DMS79 treated with DMSO at 0.1 percent for 48 hours (cell line): Measurements from ENCODE around the gene PCDHA9.

ENCODE experiments used
- DNase-seq: peaks from one replicate; lab custom pipeline; 2025; lab: John Stamatoyannopoulos, UW

PCDHA9 gene

DNA sequence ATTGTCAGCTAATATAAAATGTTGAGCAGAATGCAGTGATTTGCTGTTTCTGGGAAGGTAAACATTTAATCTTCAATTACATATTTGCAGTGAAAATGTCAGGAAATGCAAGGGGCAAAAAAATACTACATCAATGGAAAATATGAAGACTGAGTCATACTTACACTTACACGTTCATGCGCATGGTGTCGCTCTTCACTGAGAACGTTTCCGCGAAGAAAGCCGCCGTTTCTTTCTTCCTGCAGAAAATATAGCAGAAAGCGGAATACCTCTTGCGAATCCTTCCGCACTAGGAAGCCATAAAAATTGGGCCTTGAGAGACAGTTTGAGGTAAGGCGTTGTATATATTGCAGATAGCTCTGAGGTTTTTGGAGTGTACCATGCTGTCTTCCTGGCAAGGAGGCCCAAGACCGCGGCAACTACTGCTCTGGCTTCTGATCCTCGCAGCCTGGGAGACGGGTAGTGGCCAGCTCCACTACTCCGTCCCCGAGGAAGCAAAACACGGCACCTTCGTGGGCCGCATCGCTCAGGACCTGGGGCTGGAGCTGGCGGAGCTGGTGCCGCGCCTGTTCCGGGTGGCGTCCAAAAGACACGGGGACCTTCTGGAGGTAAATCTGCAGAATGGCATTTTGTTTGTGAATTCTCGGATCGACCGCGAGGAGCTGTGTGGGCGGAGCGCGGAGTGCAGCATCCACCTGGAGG, 33.9 kb downstream of the PCDHA9 start, which contains the start of gene PCDHA13:
Gene PCDHA13, plus strand, starts transcription at position 236 of the 702 bp plus-strand sequence. Its CDS starts 145 bp downstream, at position 381.
- no peak for DNase-seq

DNA sequence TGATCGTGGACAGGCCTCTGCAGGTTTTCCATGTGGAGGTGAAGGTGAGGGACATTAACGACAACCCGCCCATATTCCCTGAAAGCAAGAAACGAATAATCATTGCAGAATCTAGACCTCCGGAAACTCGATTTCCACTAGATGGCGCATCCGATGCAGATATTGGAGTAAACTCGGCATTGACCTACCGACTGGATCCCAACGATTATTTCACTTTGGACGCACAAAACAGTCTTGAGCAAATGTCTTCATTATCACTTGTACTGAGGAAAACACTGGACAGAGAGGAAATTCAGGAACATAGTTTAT, 34.4 kb downstream of the PCDHA9 start:
- no peak for DNase-seq

DNA sequence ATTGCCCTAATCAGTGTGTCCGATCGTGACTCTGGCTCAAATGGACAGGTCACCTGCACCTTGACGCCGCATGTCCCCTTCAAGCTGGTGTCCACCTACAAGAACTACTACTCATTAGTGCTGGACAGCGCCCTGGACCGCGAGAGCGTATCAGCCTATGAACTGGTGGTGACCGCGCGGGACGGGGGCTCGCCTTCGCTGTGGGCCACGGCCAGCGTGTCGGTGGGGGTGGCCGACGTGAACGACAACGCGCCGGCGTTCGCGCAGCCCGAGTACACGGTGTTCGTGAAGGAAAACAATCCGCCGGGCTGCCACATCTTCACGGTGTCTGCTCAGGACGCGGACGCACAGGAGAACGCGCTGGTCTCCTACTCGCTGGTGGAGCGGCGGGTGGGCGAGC, 35.2 kb downstream of the PCDHA9 start:
- DNase-seq: no peak

DNA sequence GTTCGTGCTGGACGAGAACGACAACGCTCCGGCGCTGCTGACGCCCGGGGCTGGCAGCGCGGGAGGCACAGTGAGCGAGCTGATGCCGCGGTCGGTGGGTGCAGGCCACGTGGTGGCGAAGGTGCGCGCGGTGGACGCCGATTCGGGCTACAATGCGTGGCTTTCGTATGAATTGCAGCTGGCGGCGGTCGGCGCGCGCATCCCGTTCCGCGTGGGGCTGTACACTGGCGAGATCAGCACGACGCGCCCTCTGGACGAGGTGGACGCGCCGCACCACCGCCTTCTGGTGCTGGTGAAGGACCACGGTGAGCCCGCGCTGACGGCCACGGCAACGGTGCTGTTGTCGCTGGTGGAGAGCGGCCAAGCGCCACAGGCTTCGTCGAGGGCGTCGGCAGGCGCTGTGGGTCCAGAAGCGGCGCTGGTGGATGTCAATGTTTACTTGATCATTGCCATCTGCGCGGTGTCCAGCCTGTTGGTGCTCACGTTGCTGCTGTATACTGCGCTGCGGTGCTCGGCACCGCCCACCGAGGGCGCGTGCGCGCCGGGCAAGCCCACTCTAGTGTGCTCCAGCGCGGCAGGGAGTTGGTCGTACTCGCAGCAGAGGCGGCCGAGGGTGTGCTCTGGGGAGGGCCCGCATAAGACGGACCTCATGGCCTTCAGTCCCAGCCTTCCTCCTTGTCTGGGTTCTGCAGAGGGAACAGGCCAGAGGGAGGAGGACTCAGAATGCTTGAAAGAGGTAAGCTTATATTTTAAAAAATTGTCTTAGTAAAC, 35.9 kb downstream of the PCDHA9 start:
- no peak for DNase-seq
